ENCODE results near the gene RETREG3. TPM values are rescaled to one million over a fixed set of nuclear protein-coding genes. Genes with fewer than 3 reads are reported as not detected.

The RETREG3 gene
- total and polyA plus RNA-seq, 2 of the 13 experiments (the other 11 are each of a cell fraction or from before 2014, with no cell fraction given) = 47.0 to 55.8 TPM

- TF ChIP-seq ZBTB25 (CRISPR knock-in tag; IDR thresholded peaks at IDR 0.05) (peak; percentile 77), KDM1A (CRISPR knock-in tag; IDR thresholded peaks at IDR 0.05) (0 out of 2 replicates have a peak, but pooled peaks have one; percentile 16), RNF2 (conservative IDR thresholded peaks at IDR 0.05; ENCODE audit: low read depth) (peak; percentile 99), ASH2L (IDR thresholded peaks at IDR 0.05; ENCODE audit: insufficient read length, low read depth, low read length) (peak; percentile 44), TARDBP (CRISPR knock-in tag; IDR thresholded peaks at IDR 0.05) (peak; percentile 36; the same call in 1 of the 2 replicates), PBX3 (CRISPR knock-in tag; IDR thresholded peaks at IDR 0.05; ENCODE audit: borderline replicate concordance) (no peak), ZNF784 (CRISPR knock-in tag; IDR thresholded peaks at IDR 0.05; ENCODE audit: borderline replicate concordance) (peak; percentile 65), POLR2AphosphoS5 (IDR thresholded peaks at IDR 0.05; ENCODE audit: low read depth, low read length) (peak; percentile 40; the same call in 1 of the 2 replicates), SMYD3 (CRISPR knock-in tag; IDR thresholded peaks at IDR 0.05) (0 out of 2 replicates have a peak, but pooled peaks have one; percentile 19), SMAD9 (CRISPR knock-in tag; IDR thresholded peaks at IDR 0.05) (no peak), USF2 (IDR thresholded peaks at IDR 0.05; ENCODE audit: low read depth, low read length) (no peak), USF2 (CRISPR knock-in tag; IDR thresholded peaks at IDR 0.05; ENCODE audit: borderline replicate concordance) (peak; percentile 61; the same call in 1 of the 2 replicates), TERF1 (CRISPR knock-in tag; IDR thresholded peaks at IDR 0.05) (0 out of 2 replicates have a peak, but pooled peaks have one; percentile 55), ARNT2 (CRISPR knock-in tag; IDR thresholded peaks at IDR 0.05; ENCODE audit: low read depth) (peak; percentile 65), DR1 (CRISPR knock-in tag; IDR thresholded peaks at IDR 0.05) (no peak), SNAPC4 (CRISPR knock-in tag; IDR thresholded peaks at IDR 0.05) (peak; percentile 64; the same call in 1 of the 2 replicates)
These were observed 67.9 kb downstream of the RETREG3 start (continued) for GRCh38 chr17:42541041-42541833.

All from HepG2 (cell line).